ENCODE measurements around the gene FREM2.

FREM2 gene

GRCh38 chr13:38897521-38897920 is 210.6 kb downstream of the FREM2 start:
- no peak for FAIRE-seq
- no peak for DNase-seq (ENCODE audit: insufficient read length, low spot score)
- TF ChIP-seq POLR2A (IDR thresholded peaks at IDR 0.05; ENCODE audit: low read depth, low read length): no peak

- no peak for TF ChIP-seq POLR2A (IDR thresholded peaks at IDR 0.05; ENCODE audit: low read depth, low read length)
- DNase-seq (ENCODE audit: insufficient read length, low spot score) (no peak), FAIRE-seq (no peak)
These were observed 211.6 kb downstream of the FREM2 start for GRCh38 chr13:38898481-38898880.

GRCh38 chr13:38899571-38899970 is 212.7 kb downstream of the FREM2 start:
- FAIRE-seq (no peak), DNase-seq (ENCODE audit: insufficient read length, low spot score) (no peak)
- no peak for TF ChIP-seq POLR2A (IDR thresholded peaks at IDR 0.05; ENCODE audit: low read depth, low read length)

- TF ChIP-seq POLR2A (IDR thresholded peaks at IDR 0.05; ENCODE audit: low read depth, low read length): no peak
- FAIRE-seq (no peak), DNase-seq (ENCODE audit: insufficient read length, low spot score) (no peak)
These were observed 213.3 kb downstream of the FREM2 start for GRCh38 chr13:38900188-38900587.

- TF ChIP-seq POLR2A (IDR thresholded peaks at IDR 0.05; ENCODE audit: low read depth, low read length): no peak
- DNase-seq (ENCODE audit: insufficient read length, low spot score) (no peak), FAIRE-seq (no peak)
These were observed 215.7 kb downstream of the FREM2 start for GRCh38 chr13:38902551-38902950.

- no peak for FAIRE-seq
- DNase-seq (ENCODE audit: insufficient read length, low spot score): no peak
- no peak for TF ChIP-seq POLR2A (IDR thresholded peaks at IDR 0.05; ENCODE audit: low read depth, low read length)
These were observed 218.2 kb downstream of the FREM2 start for GRCh38 chr13:38905081-38905480.

GRCh38 chr13:38905861-38906260 is 219.0 kb downstream of the FREM2 start:
- TF ChIP-seq POLR2A (IDR thresholded peaks at IDR 0.05; ENCODE audit: low read depth, low read length): no peak
- FAIRE-seq (no peak), DNase-seq (ENCODE audit: insufficient read length, low spot score) (no peak)

- FAIRE-seq (no peak), DNase-seq (ENCODE audit: insufficient read length, low spot score) (no peak)
These were observed 221.7 kb downstream of the FREM2 start for GRCh38 chr13:38908574-38908973.

GRCh38 chr13:38914070-38914469 is 227.2 kb downstream of the FREM2 start:
- no peak for TF ChIP-seq POLR2A (IDR thresholded peaks at IDR 0.05; ENCODE audit: low read depth, low read length)
- DNase-seq (ENCODE audit: insufficient read length, low spot score) (no peak), FAIRE-seq (no peak)

More at GRCh38 chr13:38908574-38908973, 221.7 kb downstream of the FREM2 start:
- no peak for TF ChIP-seq POLR2A (IDR thresholded peaks at IDR 0.05; ENCODE audit: low read depth, low read length)

- FAIRE-seq (no peak), DNase-seq (ENCODE audit: insufficient read length, low spot score) (no peak)
- no peak for TF ChIP-seq POLR2A (IDR thresholded peaks at IDR 0.05; ENCODE audit: low read depth, low read length)
These were observed 234.2 kb downstream of the FREM2 start for GRCh38 chr13:38921081-38921480.

GRCh38 chr13:38922170-38922569 is 235.3 kb downstream of the FREM2 start:
- FAIRE-seq (no peak), DNase-seq (ENCODE audit: insufficient read length, low spot score) (no peak)
- no peak for TF ChIP-seq POLR2A (IDR thresholded peaks at IDR 0.05; ENCODE audit: low read depth, low read length)

GRCh38 chr13:38933786-38934185 is 246.9 kb downstream of the FREM2 start:
- no peak for TF ChIP-seq POLR2A (IDR thresholded peaks at IDR 0.05; ENCODE audit: low read depth, low read length)
- no peak for FAIRE-seq
- no peak for DNase-seq (ENCODE audit: insufficient read length, low spot score)
